HEK293T (cell line): ENCODE data around the gene GALNT2.

ENCODE experiments used
- CTCF ChIA-PET: fragments of 350-600 bp; formaldehyde crosslinking; extraction: SDS; loops from one replicate; lab custom pipeline; 2021; ENCODE audit warnings: antibody characterized with exemption, inconsistent platforms; lab: Yijun Ruan, JAX
- POLR2A ChIA-PET: fragments of 350-600 bp; formaldehyde crosslinking; extraction: SDS; loops from one replicate; lab custom pipeline; 2020; ENCODE audit warnings: antibody characterized with exemption, inconsistent platforms; lab: Yijun Ruan, JAX
- DNase-seq: peaks from one replicate; pipeline ENCODE4 v3.0.0; 2012; ENCODE audit warnings: mixed read lengths; ENCODE audit errors: extremely low spot score
- ARNT ChIP-seq: fragments of 450-650 bp; IDR thresholded peaks from 2 replicates; pipeline ENCODE4 v1.6.1; 2017; ENCODE audit warnings: mild to moderate bottlenecking
- BHLHE40 ChIP-seq: fragments of 450-650 bp; IDR thresholded peaks from 2 replicates; pipeline ENCODE4 v1.6.1; 2016; ENCODE audit warnings: mild to moderate bottlenecking, moderate library complexity, borderline replicate concordance
- CTBP1 ChIP-seq: fragments of 450-650 bp; IDR thresholded peaks from 2 replicates; pipeline ENCODE4 v1.6.1; 2016; ENCODE audit warnings: borderline replicate concordance
- ELF4 ChIP-seq: fragments of 450-650 bp; IDR thresholded peaks from 2 replicates; pipeline ENCODE4 v1.6.1; 2017; ENCODE audit warnings: antibody characterized with exemption
- FOXA1 ChIP-seq: fragments of 450-650 bp; IDR thresholded peaks from 2 replicates; pipeline ENCODE4 v1.6.1; 2016; ENCODE audit warnings: mild to moderate bottlenecking
- FOXK2 ChIP-seq: fragments of 450-650 bp; IDR thresholded peaks from 2 replicates; pipeline ENCODE4 v1.6.1; 2016; ENCODE audit warnings: mild to moderate bottlenecking
- FOXM1 ChIP-seq: fragments of 450-650 bp; IDR thresholded peaks from 2 replicates; pipeline ENCODE4 v1.6.1; 2017; ENCODE audit warnings: mild to moderate bottlenecking, borderline replicate concordance
- HDGF ChIP-seq: fragments of 450-650 bp; IDR thresholded peaks from 2 replicates; pipeline ENCODE4 v1.6.1; 2017; ENCODE audit warnings: antibody characterized with exemption, borderline replicate concordance
- L3MBTL2 ChIP-seq: fragments of 450-650 bp; conservative IDR thresholded peaks from 2 replicates; pipeline ENCODE4 v1.6.1; 2016; ENCODE audit warnings: mild to moderate bottlenecking
- LEF1 ChIP-seq: fragments of 450-650 bp; IDR thresholded peaks from 2 replicates; pipeline ENCODE4 v1.6.1; 2017; ENCODE audit warnings: mild to moderate bottlenecking, borderline replicate concordance
- NFRKB ChIP-seq: fragments of 450-650 bp; IDR thresholded peaks from 2 replicates; pipeline ENCODE4 v1.6.1; 2016; ENCODE audit warnings: mild to moderate bottlenecking, moderate library complexity
- PKNOX1 ChIP-seq: fragments of 450-650 bp; IDR thresholded peaks from 2 replicates; pipeline ENCODE4 v1.6.1; 2016
- SP1 ChIP-seq: fragments of 450-650 bp; IDR thresholded peaks from 2 replicates; pipeline ENCODE4 v1.6.1; 2017
- SUZ12 ChIP-seq: fragments of 450-650 bp; IDR thresholded peaks from 2 replicates; pipeline ENCODE4 v1.6.1; 2016; ENCODE audit warnings: mild to moderate bottlenecking
- TARDBP ChIP-seq: fragments of 450-650 bp; IDR thresholded peaks from 2 replicates; pipeline ENCODE4 v1.6.1; 2016
- ZNF384 ChIP-seq: fragments of 450-650 bp; IDR thresholded peaks from 2 replicates; pipeline ENCODE4 v1.6.1; 2016

Gene GALNT2

GRCh38 chr1:230054092-230054749 is 12.8 kb upstream of the GALNT2 start:
- no peak for DNase-seq
- POLR2A ChIA-PET = no interaction called here
- CTCF ChIA-PET = no interaction called here
- TF ChIP-seq SP1 (no peak), HDGF (no peak), PKNOX1 (no peak), FOXM1 (no peak), FOXK2 (no peak), TARDBP (no peak), NFRKB (no peak), CTBP1 (no peak), ARNT (no peak), L3MBTL2 (no peak), ZNF384 (no peak), ELF4 (no peak), LEF1 (no peak), BHLHE40 (no peak), FOXA1 (no peak), SUZ12 (no peak)

GRCh38 chr1:230056098-230056497 is 10.9 kb upstream of the GALNT2 start:
- POLR2A ChIA-PET = interaction anchor here (0.5 to 1.3 kb wide), 2 partner anchors 10 to 18 kb away, joined by 3 to 4 read pairs; no protein-coding TSS in a partner anchor
- no peak for DNase-seq
- CTCF ChIA-PET = no interaction called here
- TF ChIP-seq PKNOX1 (peak; percentile 69), CTBP1 (no peak)

- DNase-seq = no peak
- POLR2A ChIA-PET = no interaction called here
- TF ChIP-seq TARDBP (no peak), FOXM1 (no peak), FOXK2 (no peak)
- CTCF ChIA-PET = no interaction called here
Measured at GRCh38 chr1:230057100-230057499, 9.9 kb upstream of the GALNT2 start.

- TF ChIP-seq HDGF = no peak
- no peak for TF ChIP-seq LEF1
- no peak for TF ChIP-seq FOXM1
- POLR2A ChIA-PET = no interaction called here
- no peak for DNase-seq
- CTCF ChIA-PET = no interaction called here
Measured at GRCh38 chr1:230057681-230058565, 9.1 kb upstream of the GALNT2 start.

GRCh38 chr1:230058626-230059025 is 8.4 kb upstream of the GALNT2 start:
- POLR2A ChIA-PET = no interaction called here

DNA sequence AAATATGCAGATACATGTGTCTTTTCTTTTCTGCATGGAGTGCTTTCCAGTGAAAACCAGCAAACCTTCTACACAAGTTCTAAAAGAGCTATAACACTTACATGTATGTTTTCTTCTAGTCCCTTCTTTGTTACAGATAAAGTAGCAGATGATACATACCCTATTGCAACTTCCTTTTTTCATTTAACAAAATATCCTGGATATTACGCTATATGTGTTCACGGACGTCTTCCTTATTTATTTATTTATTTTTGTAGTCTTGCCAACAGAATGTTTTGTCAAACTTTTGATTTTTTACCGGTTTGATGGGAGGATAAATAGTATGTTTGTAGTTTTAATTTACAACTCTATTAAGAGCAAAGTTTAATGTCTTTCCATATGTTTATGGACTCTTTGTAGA is 5.2 kb upstream of the GALNT2 start:
- ChIA-PET CTCF (no interaction called here), POLR2A (no interaction called here)
- TF ChIP-seq SP1 (no peak), SUZ12 (no peak), FOXK2 (no peak), L3MBTL2 (no peak), ARNT (no peak), NFRKB (no peak), HDGF (no peak), FOXM1 (no peak)
- no peak for DNase-seq

More at GRCh38 chr1:230058626-230059025, 8.4 kb upstream of the GALNT2 start:
- CTCF ChIA-PET = no interaction called here
- TF ChIP-seq HDGF = no peak
- no peak for TF ChIP-seq L3MBTL2
- no peak for TF ChIP-seq FOXA1
- no peak for TF ChIP-seq NFRKB
- TF ChIP-seq BHLHE40 = no peak
- TF ChIP-seq ARNT = no peak
- TF ChIP-seq SP1 = no peak
- TF ChIP-seq SUZ12 = no peak
- no peak for TF ChIP-seq LEF1
- TF ChIP-seq TARDBP = no peak
- no peak for TF ChIP-seq FOXM1
- no peak for TF ChIP-seq ELF4
- no peak for TF ChIP-seq FOXK2
- TF ChIP-seq ZNF384 = no peak
- no peak for TF ChIP-seq CTBP1
- no peak for TF ChIP-seq PKNOX1
- DNase-seq = no peak

DNA sequence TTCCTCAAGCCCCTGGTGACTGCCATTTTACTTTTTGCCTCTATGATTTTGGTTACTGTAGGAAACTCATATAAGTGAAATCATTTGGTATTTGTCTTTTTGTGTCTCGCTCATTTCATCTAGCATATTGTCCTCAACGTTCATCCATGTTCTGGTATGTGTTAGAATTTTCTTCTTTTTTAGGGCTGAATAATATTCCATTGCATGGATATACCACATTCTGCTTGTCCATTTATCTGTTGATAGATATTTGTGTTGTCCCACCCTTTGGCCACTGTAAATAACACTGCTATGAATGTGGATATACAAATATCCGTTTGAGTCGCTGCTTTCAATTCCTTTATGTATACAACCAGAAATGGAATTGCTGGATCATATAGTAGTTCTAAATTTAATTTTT is 4.5 kb upstream of the GALNT2 start:
- DNase-seq = no peak
- ChIA-PET POLR2A (no interaction called here), CTCF (no interaction called here)
- TF ChIP-seq FOXA1 (no peak), HDGF (no peak), NFRKB (no peak), ARNT (no peak), FOXK2 (no peak), CTBP1 (no peak), BHLHE40 (no peak), LEF1 (no peak), SP1 (no peak), FOXM1 (no peak), TARDBP (no peak), ZNF384 (no peak), SUZ12 (no peak), ELF4 (no peak)
